Measurements from ENCODE around the gene COMMD6.

COMMD6 gene

GRCh38 chr13:75479102-75479740 lies 58.4 kb downstream of the COMMD6 start:
- Histone ChIP-seq H2BK15ac (ENCODE audit: low read length) (no peak overlapping the region), H3K14ac (ENCODE audit: low read length) (no peak overlapping the region), H4K8ac (ENCODE audit: low read depth, low read length) (no peak overlapping the region), H2AK5ac (ENCODE audit: low read depth, low read length) (no peak overlapping the region), H2BK120ac (ENCODE audit: low read depth, low read length) (no peak overlapping the region), H3K27me3 (ENCODE audit: control insufficient read depth in 3 of 3, insufficient read depth in 3 of 3, low read depth in 1 of 3, low read length in 3 of 3) (no peaks in the 10 kb centered on the region), H4K91ac (ENCODE audit: low read depth, low read length, poor library complexity) (no peak overlapping the region), H3K9ac (ENCODE audit: low read depth, low read length, poor library complexity) (no peak overlapping the region), H3K9me3 (replicated peaks in 1 of 2; ENCODE audit: control insufficient read depth in 2 of 2, insufficient read depth in 1 of 2, low read depth in 1 of 2, low read length in 2 of 2) (no peaks in the 10 kb centered on the region), H3K27ac (replicated peaks; ENCODE audit: low read length) (no peak overlapping the region), H3K4me2 (ENCODE audit: insufficient read depth, low read length, poor library complexity, severe bottlenecking) (no peak overlapping the region), H3K4me3 (ENCODE audit: low read length in 2 of 2) (no peak overlapping the region), H3K23ac (ENCODE audit: low read depth, low read length, poor library complexity) (no peak overlapping the region), H2BK12ac (ENCODE audit: low read length) (no peak overlapping the region), H3K4me1 (ENCODE audit: control insufficient read depth in 2 of 2, insufficient read depth in 1 of 2, low read depth in 1 of 2, low read length in 2 of 2) (no peaks in the 10 kb centered on the region), H3K18ac (ENCODE audit: low read length) (no peak overlapping the region), H3K36me3 (replicated peaks in 1 of 2; ENCODE audit: control insufficient read depth in 2 of 2, insufficient read depth in 2 of 2, low read length in 2 of 2) (no peaks in the 10 kb centered on the region), H2AFZ (ENCODE audit: low read length) (no peak overlapping the region), H3K79me1 (ENCODE audit: low read depth, low read length) (peaks cover 1% of the 10 kb centered on the region), H2BK5ac (ENCODE audit: low read length) (no peak overlapping the region), H3K4ac (ENCODE audit: low read length) (no peak overlapping the region)
- no CpG with 5 or more reads among the region's 5 CpGs for WGBS, 2 donors (ENCODE audit: extremely low coverage in 2 of 2, insufficient read length in 2 of 2, insufficient replicate concordance in 1 of 2)
- DNase-seq (ENCODE audit: low spot score): no peak

- Histone ChIP-seq H3K27me3 (ENCODE audit: control insufficient read depth in 3 of 3, insufficient read depth in 3 of 3, low read depth in 1 of 3, low read length in 3 of 3) (no peaks in the 10 kb centered on the region), H4K91ac (ENCODE audit: low read depth, low read length, poor library complexity) (no peak overlapping the region), H3K9ac (ENCODE audit: low read depth, low read length, poor library complexity) (no peak overlapping the region), H3K14ac (ENCODE audit: low read length) (no peak overlapping the region), H3K4me2 (ENCODE audit: insufficient read depth, low read length, poor library complexity, severe bottlenecking) (no peak overlapping the region), H4K8ac (ENCODE audit: low read depth, low read length) (no peak overlapping the region), H3K9me3 (replicated peaks in 1 of 2; ENCODE audit: control insufficient read depth in 2 of 2, insufficient read depth in 1 of 2, low read depth in 1 of 2, low read length in 2 of 2) (no peaks in the 10 kb centered on the region), H2BK12ac (ENCODE audit: low read length) (no peak overlapping the region), H2AK5ac (ENCODE audit: low read depth, low read length) (no peak overlapping the region), H3K27ac (replicated peaks; ENCODE audit: low read length) (no peak overlapping the region), H2AFZ (ENCODE audit: low read length) (no peak overlapping the region), H2BK5ac (ENCODE audit: low read length) (no peak overlapping the region), H2BK120ac (ENCODE audit: low read depth, low read length) (no peak overlapping the region), H3K79me1 (ENCODE audit: low read depth, low read length) (peaks cover 1% of the 10 kb centered on the region), H3K4me1 (ENCODE audit: control insufficient read depth in 2 of 2, insufficient read depth in 1 of 2, low read depth in 1 of 2, low read length in 2 of 2) (no peaks in the 10 kb centered on the region), H3K23ac (ENCODE audit: low read depth, low read length, poor library complexity) (no peak overlapping the region), H3K18ac (ENCODE audit: low read length) (no peak overlapping the region), H3K4ac (ENCODE audit: low read length) (no peak overlapping the region), H2BK15ac (ENCODE audit: low read length) (no peak overlapping the region), H3K36me3 (replicated peaks in 1 of 2; ENCODE audit: control insufficient read depth in 2 of 2, insufficient read depth in 2 of 2, low read length in 2 of 2) (no peaks in the 10 kb centered on the region), H3K4me3 (ENCODE audit: low read length in 2 of 2) (no peak overlapping the region)
- WGBS, 2 donors (ENCODE audit: extremely low coverage in 2 of 2, insufficient read length in 2 of 2, insufficient replicate concordance in 1 of 2): no CpG with 5 or more reads among the region's 4 CpGs
- no peak for DNase-seq (ENCODE audit: low spot score)
Measured at GRCh38 chr13:75478659-75479058, 59.0 kb downstream of the COMMD6 start.

All from neuronal stem cell (in vitro differentiated cells).